WTC11 (cell line): Measurements from ENCODE around the gene MKI67.

Source experiments
- ATF1 ChIP-seq: sonication (generic); formaldehyde crosslinking; IDR thresholded peaks from 2 replicates; pipeline ENCODE4 v1.8.1; 2023; ENCODE audit warnings: mild to moderate bottlenecking, moderate library complexity, missing genetic modification reagents
- GABPB1 ChIP-seq: sonication (generic); formaldehyde crosslinking; IDR thresholded peaks from 2 replicates; pipeline ENCODE4 v1.8.1; 2023; ENCODE audit warnings: mild to moderate bottlenecking, missing genetic modification reagents
- MYBL2 ChIP-seq: sonication (generic); formaldehyde crosslinking; IDR thresholded peaks from 2 replicates; pipeline ENCODE4 v1.8.1; 2023; ENCODE audit warnings: mild to moderate bottlenecking, moderate library complexity, missing genetic modification reagents
- ZNF121 ChIP-seq: sonication (generic); formaldehyde crosslinking; IDR thresholded peaks from 2 replicates; pipeline ENCODE4 v1.8.0; 2023; ENCODE audit warnings: missing genetic modification reagents
- ZNF232 ChIP-seq: sonication (generic); formaldehyde crosslinking; IDR thresholded peaks from 2 replicates; pipeline ENCODE4 v1.8.0; 2022; ENCODE audit warnings: mild to moderate bottlenecking, missing genetic modification reagents
- TF ChIP-seq, protein P1 (sequence below): fragments of 200-600 bp; IDR thresholded peaks from 2 replicates; pipeline ENCODE4 v1.8.0; 2022; ENCODE audit warnings: antibody characterized with exemption
- TF ChIP-seq, protein P2 (sequence below): sonication (generic); formaldehyde crosslinking; IDR thresholded peaks from 2 replicates; pipeline ENCODE4 v1.8.0; 2023; ENCODE audit warnings: missing genetic modification reagents
- TF ChIP-seq, protein P3 (sequence below): sonication (generic); formaldehyde crosslinking; IDR thresholded peaks from 2 replicates; pipeline ENCODE4 v1.8.0; 2022; ENCODE audit warnings: mild to moderate bottlenecking, missing genetic modification reagents
- TF ChIP-seq, protein P4 (sequence below): sonication (generic); formaldehyde crosslinking; IDR thresholded peaks from 2 replicates; pipeline ENCODE4 v1.8.1; 2022; ENCODE audit warnings: low read depth, missing genetic modification reagents, borderline replicate concordance
- TF ChIP-seq, protein P5 (sequence below): sonication (generic); formaldehyde crosslinking; IDR thresholded peaks from 2 replicates; pipeline ENCODE4 v1.8.1; 2023; ENCODE audit warnings: mild to moderate bottlenecking, missing genetic modification reagents, borderline replicate concordance
- TF ChIP-seq, protein P6 (sequence below): fragments of 250-450 bp; sonication (Bioruptor Pico); IDR thresholded peaks from 2 replicates; pipeline ENCODE4 v2.1.2; 2022; ENCODE audit warnings: mild to moderate bottlenecking, moderate library complexity

DNA sequence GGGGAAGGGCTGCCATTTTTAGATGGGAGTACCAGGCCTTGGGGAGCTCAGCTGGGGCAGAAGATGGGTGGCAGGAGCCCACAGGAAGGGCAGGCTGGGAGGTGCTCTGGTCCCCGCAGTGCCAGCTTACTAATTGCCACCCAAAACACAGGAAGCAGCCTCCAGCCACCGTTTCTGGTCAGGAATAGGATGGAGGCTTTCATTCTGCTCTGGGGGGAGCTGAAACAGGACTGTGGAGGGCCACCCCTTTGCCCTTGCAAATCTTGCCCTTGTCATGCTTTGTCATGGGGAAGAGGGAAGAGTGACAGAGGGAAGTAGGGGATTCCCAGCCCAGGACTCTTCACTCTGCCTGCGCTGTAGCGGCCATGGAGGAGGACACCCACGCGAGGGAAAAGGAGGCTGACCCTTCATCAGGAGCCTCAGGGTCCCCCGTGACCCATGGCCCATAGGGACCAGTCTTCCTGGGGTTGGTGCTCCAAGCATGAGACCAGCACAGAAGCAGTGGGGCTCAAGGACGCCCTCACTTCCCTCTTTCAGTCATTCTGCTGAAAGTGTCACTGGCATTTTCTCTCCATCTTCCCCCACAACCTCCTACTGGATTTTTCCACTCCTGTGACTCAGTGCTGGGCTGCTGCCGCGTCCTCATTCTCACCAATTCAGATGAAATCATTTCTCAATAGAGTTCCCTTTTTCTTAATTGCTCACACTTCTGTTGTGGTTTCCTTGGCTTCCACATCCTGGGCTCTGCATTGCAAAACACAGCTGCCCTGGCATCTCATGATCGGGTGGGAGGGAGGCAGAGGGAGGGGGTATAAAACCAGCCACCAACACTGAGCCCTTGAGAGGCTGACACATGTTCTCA is 61.9 kb downstream of the MKI67 start:
- no peak for TF ChIP-seq ZNF232 (CRISPR knock-in tag)
- TF ChIP-seq, protein P1, sequence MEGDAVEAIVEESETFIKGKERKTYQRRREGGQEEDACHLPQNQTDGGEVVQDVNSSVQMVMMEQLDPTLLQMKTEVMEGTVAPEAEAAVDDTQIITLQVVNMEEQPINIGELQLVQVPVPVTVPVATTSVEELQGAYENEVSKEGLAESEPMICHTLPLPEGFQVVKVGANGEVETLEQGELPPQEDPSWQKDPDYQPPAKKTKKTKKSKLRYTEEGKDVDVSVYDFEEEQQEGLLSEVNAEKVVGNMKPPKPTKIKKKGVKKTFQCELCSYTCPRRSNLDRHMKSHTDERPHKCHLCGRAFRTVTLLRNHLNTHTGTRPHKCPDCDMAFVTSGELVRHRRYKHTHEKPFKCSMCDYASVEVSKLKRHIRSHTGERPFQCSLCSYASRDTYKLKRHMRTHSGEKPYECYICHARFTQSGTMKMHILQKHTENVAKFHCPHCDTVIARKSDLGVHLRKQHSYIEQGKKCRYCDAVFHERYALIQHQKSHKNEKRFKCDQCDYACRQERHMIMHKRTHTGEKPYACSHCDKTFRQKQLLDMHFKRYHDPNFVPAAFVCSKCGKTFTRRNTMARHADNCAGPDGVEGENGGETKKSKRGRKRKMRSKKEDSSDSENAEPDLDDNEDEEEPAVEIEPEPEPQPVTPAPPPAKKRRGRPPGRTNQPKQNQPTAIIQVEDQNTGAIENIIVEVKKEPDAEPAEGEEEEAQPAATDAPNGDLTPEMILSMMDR = no peak
- TF ChIP-seq, protein P2, sequence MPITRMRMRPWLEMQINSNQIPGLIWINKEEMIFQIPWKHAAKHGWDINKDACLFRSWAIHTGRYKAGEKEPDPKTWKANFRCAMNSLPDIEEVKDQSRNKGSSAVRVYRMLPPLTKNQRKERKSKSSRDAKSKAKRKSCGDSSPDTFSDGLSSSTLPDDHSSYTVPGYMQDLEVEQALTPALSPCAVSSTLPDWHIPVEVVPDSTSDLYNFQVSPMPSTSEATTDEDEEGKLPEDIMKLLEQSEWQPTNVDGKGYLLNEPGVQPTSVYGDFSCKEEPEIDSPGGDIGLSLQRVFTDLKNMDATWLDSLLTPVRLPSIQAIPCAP (CRISPR knock-in tag) = no peak
- no peak for TF ChIP-seq GABPB1 (CRISPR knock-in tag)
- TF ChIP-seq, protein P3, sequence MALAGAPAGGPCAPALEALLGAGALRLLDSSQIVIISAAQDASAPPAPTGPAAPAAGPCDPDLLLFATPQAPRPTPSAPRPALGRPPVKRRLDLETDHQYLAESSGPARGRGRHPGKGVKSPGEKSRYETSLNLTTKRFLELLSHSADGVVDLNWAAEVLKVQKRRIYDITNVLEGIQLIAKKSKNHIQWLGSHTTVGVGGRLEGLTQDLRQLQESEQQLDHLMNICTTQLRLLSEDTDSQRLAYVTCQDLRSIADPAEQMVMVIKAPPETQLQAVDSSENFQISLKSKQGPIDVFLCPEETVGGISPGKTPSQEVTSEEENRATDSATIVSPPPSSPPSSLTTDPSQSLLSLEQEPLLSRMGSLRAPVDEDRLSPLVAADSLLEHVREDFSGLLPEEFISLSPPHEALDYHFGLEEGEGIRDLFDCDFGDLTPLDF (CRISPR knock-in tag) = no peak
- TF ChIP-seq, protein P4, sequence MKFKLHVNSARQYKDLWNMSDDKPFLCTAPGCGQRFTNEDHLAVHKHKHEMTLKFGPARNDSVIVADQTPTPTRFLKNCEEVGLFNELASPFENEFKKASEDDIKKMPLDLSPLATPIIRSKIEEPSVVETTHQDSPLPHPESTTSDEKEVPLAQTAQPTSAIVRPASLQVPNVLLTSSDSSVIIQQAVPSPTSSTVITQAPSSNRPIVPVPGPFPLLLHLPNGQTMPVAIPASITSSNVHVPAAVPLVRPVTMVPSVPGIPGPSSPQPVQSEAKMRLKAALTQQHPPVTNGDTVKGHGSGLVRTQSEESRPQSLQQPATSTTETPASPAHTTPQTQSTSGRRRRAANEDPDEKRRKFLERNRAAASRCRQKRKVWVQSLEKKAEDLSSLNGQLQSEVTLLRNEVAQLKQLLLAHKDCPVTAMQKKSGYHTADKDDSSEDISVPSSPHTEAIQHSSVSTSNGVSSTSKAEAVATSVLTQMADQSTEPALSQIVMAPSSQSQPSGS (CRISPR knock-in tag) = no peak
- TF ChIP-seq ZNF121 (CRISPR knock-in tag) = no peak
- TF ChIP-seq, protein P5, sequence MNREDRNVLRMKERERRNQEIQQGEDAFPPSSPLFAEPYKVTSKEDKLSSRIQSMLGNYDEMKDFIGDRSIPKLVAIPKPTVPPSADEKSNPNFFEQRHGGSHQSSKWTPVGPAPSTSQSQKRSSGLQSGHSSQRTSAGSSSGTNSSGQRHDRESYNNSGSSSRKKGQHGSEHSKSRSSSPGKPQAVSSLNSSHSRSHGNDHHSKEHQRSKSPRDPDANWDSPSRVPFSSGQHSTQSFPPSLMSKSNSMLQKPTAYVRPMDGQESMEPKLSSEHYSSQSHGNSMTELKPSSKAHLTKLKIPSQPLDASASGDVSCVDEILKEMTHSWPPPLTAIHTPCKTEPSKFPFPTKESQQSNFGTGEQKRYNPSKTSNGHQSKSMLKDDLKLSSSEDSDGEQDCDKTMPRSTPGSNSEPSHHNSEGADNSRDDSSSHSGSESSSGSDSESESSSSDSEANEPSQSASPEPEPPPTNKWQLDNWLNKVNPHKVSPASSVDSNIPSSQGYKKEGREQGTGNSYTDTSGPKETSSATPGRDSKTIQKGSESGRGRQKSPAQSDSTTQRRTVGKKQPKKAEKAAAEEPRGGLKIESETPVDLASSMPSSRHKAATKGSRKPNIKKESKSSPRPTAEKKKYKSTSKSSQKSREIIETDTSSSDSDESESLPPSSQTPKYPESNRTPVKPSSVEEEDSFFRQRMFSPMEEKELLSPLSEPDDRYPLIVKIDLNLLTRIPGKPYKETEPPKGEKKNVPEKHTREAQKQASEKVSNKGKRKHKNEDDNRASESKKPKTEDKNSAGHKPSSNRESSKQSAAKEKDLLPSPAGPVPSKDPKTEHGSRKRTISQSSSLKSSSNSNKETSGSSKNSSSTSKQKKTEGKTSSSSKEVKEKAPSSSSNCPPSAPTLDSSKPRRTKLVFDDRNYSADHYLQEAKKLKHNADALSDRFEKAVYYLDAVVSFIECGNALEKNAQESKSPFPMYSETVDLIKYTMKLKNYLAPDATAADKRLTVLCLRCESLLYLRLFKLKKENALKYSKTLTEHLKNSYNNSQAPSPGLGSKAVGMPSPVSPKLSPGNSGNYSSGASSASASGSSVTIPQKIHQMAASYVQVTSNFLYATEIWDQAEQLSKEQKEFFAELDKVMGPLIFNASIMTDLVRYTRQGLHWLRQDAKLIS = no peak
- TF ChIP-seq MYBL2 (CRISPR knock-in tag) = no peak
- TF ChIP-seq, protein P6, sequence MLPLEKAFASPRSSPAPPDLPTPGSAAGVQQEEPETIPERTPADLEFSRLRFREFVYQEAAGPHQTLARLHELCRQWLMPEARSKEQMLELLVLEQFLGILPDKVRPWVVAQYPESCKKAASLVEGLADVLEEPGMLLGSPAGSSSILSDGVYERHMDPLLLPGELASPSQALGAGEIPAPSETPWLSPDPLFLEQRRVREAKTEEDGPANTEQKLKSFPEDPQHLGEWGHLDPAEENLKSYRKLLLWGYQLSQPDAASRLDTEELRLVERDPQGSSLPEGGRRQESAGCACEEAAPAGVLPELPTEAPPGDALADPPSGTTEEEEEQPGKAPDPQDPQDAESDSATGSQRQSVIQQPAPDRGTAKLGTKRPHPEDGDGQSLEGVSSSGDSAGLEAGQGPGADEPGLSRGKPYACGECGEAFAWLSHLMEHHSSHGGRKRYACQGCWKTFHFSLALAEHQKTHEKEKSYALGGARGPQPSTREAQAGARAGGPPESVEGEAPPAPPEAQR (CRISPR knock-in tag) = no peak
- TF ChIP-seq ATF1 (CRISPR knock-in tag) = no peak
